Fibroblast of skin of back (primary cell): ENCODE data around the gene PPP1R3D. TPM values are rescaled to one million over a fixed set of nuclear protein-coding genes. Genes with fewer than 3 reads are reported as not detected.
"Not testable (repeated sequence)": the region's sequence is repeated elsewhere in the genome, so short reads cannot be mapped to it uniquely, and the experiment has no call there.

Experiments
- DNase-seq: peaks from one replicate; pipeline ENCODE4 v3.0.0-alpha.2; 2013
- polyA plus RNA-seq, 2 experiments: library from polyadenylated mRNA; unstranded; fragments of 120-200 nt; gene quantifications; one replicate each; pipeline ENCODE4 v1.2.1, GENCODE V29; 2013; ENCODE audit not compliant: insufficient read length in 2 of 2

The PPP1R3D gene, protein sequence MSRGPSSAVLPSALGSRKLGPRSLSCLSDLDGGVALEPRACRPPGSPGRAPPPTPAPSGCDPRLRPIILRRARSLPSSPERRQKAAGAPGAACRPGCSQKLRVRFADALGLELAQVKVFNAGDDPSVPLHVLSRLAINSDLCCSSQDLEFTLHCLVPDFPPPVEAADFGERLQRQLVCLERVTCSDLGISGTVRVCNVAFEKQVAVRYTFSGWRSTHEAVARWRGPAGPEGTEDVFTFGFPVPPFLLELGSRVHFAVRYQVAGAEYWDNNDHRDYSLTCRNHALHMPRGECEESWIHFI
- polyA plus RNA-seq (2013, experiment 1 of 2; ENCODE audit: insufficient read length), result 3.8 TPM
- polyA plus RNA-seq (2013, experiment 2 of 2; ENCODE audit: insufficient read length), result 4.5 TPM

DNA sequence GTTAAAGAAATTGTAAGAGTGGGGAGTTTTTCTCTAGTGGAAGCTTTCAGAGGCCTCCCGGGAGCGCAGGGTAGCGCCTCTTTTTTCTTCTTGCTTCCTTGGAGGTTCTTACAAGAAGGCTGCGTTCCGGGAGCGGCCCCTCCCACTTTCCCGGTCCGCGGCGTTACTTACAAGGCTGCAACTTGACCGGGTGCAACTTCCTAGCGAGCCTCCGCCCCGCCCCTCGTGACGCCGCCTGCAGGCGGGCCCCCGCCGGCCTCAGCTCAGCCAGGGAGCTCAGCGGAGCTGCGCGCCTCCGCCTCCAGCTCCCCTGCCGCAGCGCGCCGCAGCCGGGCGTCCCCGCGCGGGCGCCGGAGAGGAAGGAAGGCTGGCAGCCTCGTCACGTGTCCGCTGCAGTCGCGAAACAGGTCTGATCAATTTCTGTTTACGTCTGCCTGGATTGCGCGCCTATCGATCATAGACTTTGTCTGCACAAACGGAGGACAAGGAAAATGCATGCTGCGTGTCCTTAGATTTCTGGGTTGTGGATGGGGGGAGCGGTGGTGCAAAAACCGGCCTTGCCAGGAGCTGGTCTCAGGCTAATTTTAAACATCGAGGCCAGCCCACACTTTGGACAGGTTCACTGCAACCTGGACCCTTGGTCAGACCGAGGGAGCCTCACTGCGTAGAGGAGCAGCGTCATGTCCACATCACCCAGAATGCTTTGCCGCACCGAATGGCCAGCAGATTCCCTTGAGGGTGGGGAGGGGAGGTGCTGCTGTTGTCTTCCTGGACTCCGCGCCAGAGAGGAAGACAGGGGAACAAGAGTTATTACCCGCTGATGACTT lies at the start of gene PPP1R3D, which contains the start of gene FAM217B:
PPP1R3D (minus strand) TSS at position 177 of the 827 bp plus-strand sequence. CDS start 374 bp downstream, outside the sequence.
FAM217B (plus strand) TSS at position 261 of the 827 bp plus-strand sequence. CDS start 3,555 bp downstream, outside the sequence.
- DNase-seq, result peak; percentile 95

- no peak for DNase-seq
These were observed 48.0 kb upstream of the PPP1R3D start for GRCh38 chr20:59988141-59988540.

- no peak for DNase-seq
These were observed 47.0 kb upstream of the PPP1R3D start for GRCh38 chr20:59987135-59987534.

GRCh38 chr20:59985864-59986263 lies 45.8 kb upstream of the PPP1R3D start:
- no peak for DNase-seq

GRCh38 chr20:59985164-59985563 lies 45.1 kb upstream of the PPP1R3D start:
- no peak for DNase-seq

DNA sequence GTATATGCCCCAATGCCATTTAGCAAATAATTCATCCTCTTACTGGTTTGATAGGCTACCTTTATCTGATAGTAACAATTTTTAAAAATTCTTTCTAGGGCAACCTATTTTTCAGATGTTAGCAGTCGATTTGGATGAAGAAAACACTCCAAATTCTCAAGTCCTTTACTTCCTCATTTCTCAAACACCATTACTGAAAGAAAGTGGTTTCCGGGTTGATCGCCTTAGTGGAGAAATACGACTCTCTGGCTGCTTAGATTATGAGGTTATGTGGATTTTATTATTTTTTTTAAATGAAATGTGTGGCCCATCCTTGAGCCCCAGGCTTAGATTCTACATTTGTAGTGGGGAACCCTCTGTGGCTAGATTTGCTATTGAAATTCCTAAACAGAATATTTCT lies 44.4 kb upstream of the PPP1R3D start:
- no peak for DNase-seq

DNA sequence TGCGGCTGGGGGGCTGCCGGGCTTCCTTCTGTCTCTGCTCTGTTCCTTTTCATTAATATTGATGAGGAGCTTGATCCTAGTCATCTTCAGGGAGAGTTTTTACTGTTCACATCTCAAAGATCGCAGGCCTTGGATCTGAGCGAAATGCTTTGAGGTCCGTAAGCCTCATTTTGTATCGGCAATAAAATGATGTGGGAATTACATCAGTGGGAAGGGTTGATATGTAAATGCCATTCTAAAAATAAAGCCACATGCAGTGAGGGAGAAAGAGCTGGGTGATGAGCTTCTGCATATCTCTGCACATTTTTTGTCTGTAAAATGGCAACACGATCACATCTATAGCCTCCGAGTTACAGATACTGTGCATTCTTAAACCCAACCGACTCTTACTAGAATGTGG lies 43.0 kb upstream of the PPP1R3D start:
- DNase-seq, result no peak

GRCh38 chr20:59977086-59977485 lies 37.0 kb upstream of the PPP1R3D start:
- DNase-seq, result no peak

- DNase-seq, result no peak
These were observed 36.2 kb upstream of the PPP1R3D start for GRCh38 chr20:59976156-59976782.

DNA sequence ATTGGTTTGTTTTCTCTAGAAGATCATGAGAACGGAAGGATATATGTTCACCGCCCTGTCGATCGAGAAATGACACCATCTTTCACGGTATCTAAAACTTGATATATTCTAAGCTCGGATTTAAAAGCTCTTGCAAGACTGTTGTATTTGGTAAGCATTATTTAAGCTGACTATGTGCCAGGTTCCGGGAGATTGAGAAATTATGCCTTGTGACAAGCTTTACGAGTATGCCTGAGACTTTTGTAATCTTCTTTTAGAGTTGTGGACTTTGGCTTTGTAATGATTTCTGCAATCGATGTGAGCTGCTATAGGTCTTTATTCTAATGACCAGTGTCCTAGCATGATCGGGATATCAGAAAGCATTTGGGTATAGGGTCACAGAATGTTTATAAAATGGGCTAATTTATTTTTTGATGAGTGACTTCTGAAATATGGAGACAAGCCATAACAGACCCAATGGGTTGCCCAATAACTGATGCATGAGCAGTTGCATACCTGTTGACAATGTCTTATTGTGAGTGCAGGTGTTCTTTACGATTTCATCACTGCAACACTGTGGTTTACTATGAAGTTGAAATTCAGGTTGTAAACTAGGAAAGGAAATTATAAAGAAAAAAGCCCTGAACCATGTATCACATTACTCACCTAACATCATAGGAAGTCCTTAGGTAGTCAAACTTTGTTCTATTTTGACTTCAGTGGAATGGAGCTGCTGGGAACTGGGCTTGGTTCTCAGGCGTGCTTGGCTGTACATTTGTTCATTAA lies 32.1 kb upstream of the PPP1R3D start:
- DNase-seq, result no peak

- DNase-seq, result no peak
These were observed 31.3 kb upstream of the PPP1R3D start for GRCh38 chr20:59971428-59971827.

GRCh38 chr20:59966428-59966827 lies 26.3 kb upstream of the PPP1R3D start:
- DNase-seq, result no peak

DNA sequence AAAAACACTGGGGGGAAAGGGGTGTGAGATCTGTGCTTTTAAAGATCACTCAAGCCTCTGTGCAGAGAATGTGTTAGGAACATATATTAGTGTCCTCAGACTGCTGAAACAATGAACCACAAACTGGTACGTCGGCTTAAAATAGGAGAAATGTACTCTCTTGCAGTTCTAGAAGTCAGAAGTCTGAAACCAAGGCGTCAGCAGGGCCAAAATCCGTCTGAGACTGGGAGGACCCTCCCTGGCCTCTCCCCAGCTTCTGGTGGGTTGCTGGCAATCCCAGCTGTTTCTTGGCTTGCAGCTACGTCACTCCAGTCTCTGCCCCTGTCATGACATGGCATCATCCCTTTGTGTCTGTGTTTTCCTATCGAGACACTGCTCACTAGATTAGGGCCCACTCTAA lies 22.1 kb upstream of the PPP1R3D start:
- DNase-seq, result no peak

DNA sequence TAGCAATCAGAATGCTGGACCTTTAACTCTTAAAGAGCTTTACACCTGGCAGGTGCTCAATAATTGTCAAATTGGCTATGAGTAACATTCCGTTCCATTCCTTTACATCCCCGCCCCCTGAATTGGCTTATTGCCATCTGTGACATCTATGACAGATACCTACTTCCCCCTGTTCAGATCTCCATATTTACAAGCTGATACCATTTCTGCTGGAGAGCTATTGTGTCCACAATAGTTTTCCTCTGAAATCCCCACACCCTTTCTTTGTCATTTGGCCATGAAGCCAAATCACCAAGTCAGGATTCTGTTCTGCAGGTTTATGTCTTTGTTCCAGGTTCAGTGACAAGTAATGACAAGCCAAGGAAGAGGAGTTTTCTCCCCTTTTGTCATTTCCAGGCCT lies 21.3 kb upstream of the PPP1R3D start:
- no peak for DNase-seq

DNA sequence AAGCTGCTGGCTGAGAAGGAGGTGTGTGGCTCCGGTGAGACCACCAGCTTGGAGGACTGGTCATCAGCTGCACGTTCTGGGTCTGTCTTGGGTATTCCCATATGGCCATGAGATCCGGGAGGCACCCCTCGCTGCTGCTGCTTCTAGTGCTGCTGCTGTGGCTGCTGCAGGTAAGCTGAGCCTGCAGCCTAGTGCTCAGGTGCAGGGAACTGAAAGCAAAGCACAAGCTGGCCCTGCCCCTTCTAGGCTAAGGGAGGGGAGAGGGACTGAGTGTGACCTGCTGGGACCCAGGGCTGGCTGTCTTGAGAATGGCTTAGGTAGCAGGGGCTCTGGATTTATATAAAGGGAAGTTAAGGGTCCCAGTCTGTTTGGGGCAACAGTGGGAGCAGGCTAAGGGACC lies 18.5 kb upstream of the PPP1R3D start:
- no peak for DNase-seq

DNA sequence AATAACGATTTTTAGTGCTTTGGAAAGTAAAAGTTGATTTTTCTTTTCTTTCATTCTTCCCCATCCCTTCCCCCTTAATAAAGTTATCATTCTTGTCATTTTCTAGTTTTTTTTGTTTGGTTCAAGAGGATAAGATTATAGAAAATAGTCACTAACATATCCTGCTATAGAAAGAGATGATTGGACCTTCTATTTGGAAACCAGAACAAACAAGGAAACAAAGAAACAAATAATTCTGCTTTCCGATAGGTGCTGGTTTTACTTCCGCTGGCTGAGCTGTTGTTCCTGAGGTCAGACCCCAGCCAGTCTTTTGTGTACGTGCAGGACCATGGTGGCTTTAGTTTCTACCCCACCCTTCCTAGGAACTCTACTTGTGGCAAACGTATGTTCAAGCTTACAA lies 18.0 kb upstream of the PPP1R3D start, which contains the start of gene CDH26:
CDH26 (plus strand) TSS at position 301 of the 400 bp plus-strand sequence. CDS start 304 bp downstream, outside the sequence.
- DNase-seq, result no peak

- not testable (repeated sequence) for DNase-seq
These were observed 17.5 kb upstream of the PPP1R3D start for GRCh38 chr20:59957568-59957967.

DNA sequence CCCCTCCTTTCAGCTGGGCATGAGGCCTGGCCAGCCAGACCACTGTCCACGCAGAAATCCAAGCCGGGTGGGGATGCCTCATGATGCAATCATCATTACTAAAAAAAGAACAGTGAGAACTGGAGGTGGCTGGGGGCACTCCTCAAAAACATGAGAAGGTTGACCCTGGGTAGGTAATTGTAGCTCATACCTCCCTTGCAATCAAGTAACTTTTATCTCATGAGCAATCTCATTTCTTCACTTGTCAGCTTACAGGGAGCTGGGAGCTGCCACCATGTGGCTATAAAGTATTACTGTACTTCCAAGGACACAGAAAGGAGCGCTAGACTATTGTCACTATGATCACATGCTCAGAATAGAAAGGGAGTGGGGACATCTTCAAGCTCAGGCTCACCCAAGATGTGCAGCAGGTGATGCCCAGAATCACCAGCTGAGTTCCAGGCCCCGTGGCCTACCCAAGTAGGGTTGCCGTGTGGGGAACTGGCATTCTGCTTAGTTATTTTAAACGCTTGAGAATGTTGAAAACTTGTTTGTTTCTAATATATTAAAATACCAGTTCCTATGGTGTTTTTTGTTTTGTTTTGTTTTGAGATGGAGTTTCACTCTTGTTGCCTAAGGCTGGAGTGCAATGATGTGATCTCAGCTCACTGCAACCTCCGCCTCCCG lies 15.2 kb upstream of the PPP1R3D start:
- DNase-seq, result peak; percentile 18

DNA sequence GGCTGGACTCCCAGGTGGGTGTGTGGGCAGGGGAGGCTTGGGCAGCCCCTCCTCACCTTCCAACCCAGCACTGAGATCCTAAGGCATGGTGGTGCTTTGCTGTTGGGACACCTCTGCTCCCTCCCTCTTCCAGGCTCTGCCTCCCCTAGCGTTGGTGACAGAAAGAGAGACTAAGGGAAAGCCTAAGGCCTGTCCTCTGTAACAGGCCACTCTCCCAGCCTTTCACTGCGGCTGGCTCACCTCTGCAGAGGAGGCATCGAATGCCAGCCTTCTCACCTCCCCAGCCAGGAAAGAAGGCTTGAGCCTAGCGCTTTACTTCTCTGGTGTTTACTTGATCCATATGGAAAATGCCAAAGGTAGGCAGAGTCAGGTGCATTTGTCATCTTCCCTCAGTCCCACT lies 14.6 kb upstream of the PPP1R3D start:
- no peak for DNase-seq

- no peak for DNase-seq
These were observed 9.8 kb upstream of the PPP1R3D start for GRCh38 chr20:59949911-59950310.
